B cell (primary cell): ENCODE results near the gene EEFSEC. TPM values are rescaled to one million over a fixed set of nuclear protein-coding genes. Genes with fewer than 3 reads are reported as not detected.

Source experiments
- ATAC-seq: fragments of 200-7000 bp; cut with Tn5 transposase; one replicate; pipeline ENCODE4 v1.10.0; 2021; ENCODE audit warnings: low read depth, mild to moderate bottlenecking, moderate number of reproducible peaks, moderate library complexity
- CTCF ChIA-PET: fragments of 350-600 bp; sonication (Branson Sonifier 250); formaldehyde crosslinking; loops from one replicate; lab custom pipeline; 2021; ENCODE audit warnings: antibody characterized with exemption, inconsistent platforms; lab: Charles Lee
- POLR2A ChIA-PET: fragments of 350-600 bp; sonication (Branson Sonifier 250); formaldehyde crosslinking; loops from one replicate; lab custom pipeline; 2021; ENCODE audit warnings: antibody characterized with exemption; lab: Charles Lee
- DNase-seq: peaks from one replicate; pipeline ENCODE4 v3.0.0; 2013
- H2AFZ ChIP-seq: 2 replicates; pipeline ENCODE4 v1.6.1; 2012; ENCODE audit warnings: mild to moderate bottlenecking, low read depth, low read length; ENCODE audit not compliant: insufficient read depth, poor library complexity, severe bottlenecking
- H3K27ac ChIP-seq, 2 donors: 1 replicate in 1 of 2; 2 replicates in 1 of 2; pipeline ENCODE4 v1.5.1; 2012 to 2013; ENCODE audit warnings: low read length in 2 of 2, mild to moderate bottlenecking in 2 of 2, moderate library complexity in 1 of 2
- H3K27me3 ChIP-seq, 4 experiments: fragments of 200-600 bp in 1 of 4; sonication (generic) in 1 of 4; replicated peaks in 1 of 4; 1 replicate in 2 of 4; 2 replicates in 2 of 4; pipeline versions ENCODE4 v1.6.1 to v1.7.0; 2013 to 2016; ENCODE audit warnings: low read length in 3 of 4, mild to moderate bottlenecking in 2 of 4, mixed read lengths in 1 of 4, moderate library complexity in 1 of 4; ENCODE audit not compliant: insufficient read depth in 4 of 4, control insufficient read depth in 3 of 4; ENCODE audit errors: control extremely low read depth in 1 of 4
- H3K36me3 ChIP-seq, 2 experiments: replicated peaks in 1 of 2; 1 replicate in 1 of 2; 2 replicates in 1 of 2; pipeline versions ENCODE4 v1.6.1 to v1.7.1; 2013; ENCODE audit warnings: low read length in 1 of 2; ENCODE audit not compliant: insufficient read depth in 2 of 2, control insufficient read depth in 1 of 2; ENCODE audit errors: control extremely low read depth in 1 of 2, extremely low read depth in 1 of 2
- H3K4me1 ChIP-seq, 2 donors: fragments of 200-600 bp in 1 of 2; sonication (generic) in 1 of 2; 1 replicate in 1 of 2; 2 replicates in 1 of 2; pipeline versions ENCODE4 v1.5.1 to v1.6.1; 2013 to 2017; ENCODE audit warnings: low read length in 2 of 2; ENCODE audit not compliant: control insufficient read depth in 2 of 2, insufficient read depth in 2 of 2
- H3K4me2 ChIP-seq: replicated peaks from 2 replicates; pipeline ENCODE3; 2012; ENCODE audit warnings: mild to moderate bottlenecking, low read depth, low read length; ENCODE audit not compliant: poor library complexity, severe bottlenecking
- H3K4me3 ChIP-seq, 5 experiments: fragments of 200-600 bp in 1 of 5; sonication (generic) in 1 of 5; 1 replicate in 3 of 5; 2 replicates in 2 of 5; pipeline versions ENCODE4 v1.5.1 to v1.7.0; 2011 to 2016; ENCODE audit warnings: low read length in 4 of 5, mild to moderate bottlenecking in 4 of 5, low read depth in 2 of 5, control low read depth in 1 of 5, moderate library complexity in 1 of 5; ENCODE audit not compliant: insufficient read depth in 1 of 5; ENCODE audit errors: control extremely low read depth in 1 of 5, extremely low read depth in 1 of 5
- H3K79me2 ChIP-seq: fragments of 200-600 bp; sonication (generic); one replicate; pipeline ENCODE4 v1.6.0; 2016; ENCODE audit warnings: low read length; ENCODE audit not compliant: control insufficient read depth, insufficient read depth
- H3K9ac ChIP-seq: fragments of 200-600 bp; sonication (generic); 2 replicates; pipeline ENCODE4 v1.6.1; 2017; ENCODE audit warnings: mild to moderate bottlenecking, low read length, moderate library complexity
- H3K9me3 ChIP-seq, 3 donors: one replicate each; pipeline versions ENCODE4 v1.6.1 to v1.7.1; 2013; ENCODE audit warnings: low read length in 2 of 3; ENCODE audit not compliant: control insufficient read depth in 2 of 3, insufficient read depth in 1 of 3; ENCODE audit errors: control extremely low read depth in 1 of 3
- H4K20me1 ChIP-seq: 2 replicates; pipeline ENCODE4 v1.6.0; 2012; ENCODE audit warnings: mild to moderate bottlenecking, low read length; ENCODE audit not compliant: insufficient read depth, control insufficient read depth, poor library complexity, severe bottlenecking
- H3K27ac Mint-ChIP-seq: one replicate; pipeline ENCODE4 v1.8.0; 2021; ENCODE audit warnings: mixed read lengths
- H3K27me3 Mint-ChIP-seq: one replicate; pipeline ENCODE4 v1.8.0; 2021; ENCODE audit warnings: mixed read lengths
- H3K4me1 Mint-ChIP-seq: one replicate; pipeline ENCODE4 v1.8.0; 2021; ENCODE audit warnings: mixed read lengths
- H3K4me3 Mint-ChIP-seq: one replicate; pipeline ENCODE4 v1.8.0; 2021; ENCODE audit warnings: mixed read lengths
- H3K9me3 Mint-ChIP-seq: one replicate; pipeline ENCODE4 v1.8.0; 2022; ENCODE audit warnings: mixed read lengths; ENCODE audit not compliant: insufficient read depth
- CTCF ChIP-seq: fragments of 200-600 bp; IDR thresholded peaks from one replicate; pipeline ENCODE4 v1.8.0; 2022; ENCODE audit warnings: antibody characterized with exemption, mild to moderate bottlenecking
- EZH2 ChIP-seq: IDR thresholded peaks from 2 replicates; pipeline ENCODE4 v1.6.1; 2012; ENCODE audit warnings: borderline replicate concordance, low read depth, mild to moderate bottlenecking, moderate library complexity, low read length; ENCODE audit not compliant: insufficient read depth, poor library complexity, severe bottlenecking
- WGBS: methylation state at CpG from one replicate; pipeline ENCODE4 v1.1.5; 2013; ENCODE audit warnings: missing lambda C conversion rate; ENCODE audit not compliant: insufficient coverage; 5-methylcytosine and 5-hydroxymethylcytosine counted together
- intact Hi-C: fragments of 100-400 bp; cut with micrococcal nuclease; formaldehyde crosslinking; loops from one replicate; pipeline ENCODE4 v1.10.0; 2022
- polyA plus RNA-seq: library from polyadenylated mRNA; depleted of rRNA; stranded (reverse); fragments of >200 nt; gene quantifications from 2 replicates; pipeline ENCODE4 v1.2.3, GENCODE V29; 2012
- total RNA-seq, 2 donors: library from RNA; stranded (reverse); fragments of 120-200 nt in 1 of 2; gene quantifications; 1 replicate in 1 of 2; 2 replicates in 1 of 2; pipeline versions ENCODE4 v1.2.3 to v1.2.4, GENCODE V29; 2013 to 2022

The EEFSEC gene
- total and polyA plus RNA-seq, 2 donors (not counting 1 experiment from before 2014, with no cell fraction given) = 17.9 to 18.4 TPM

DNA sequence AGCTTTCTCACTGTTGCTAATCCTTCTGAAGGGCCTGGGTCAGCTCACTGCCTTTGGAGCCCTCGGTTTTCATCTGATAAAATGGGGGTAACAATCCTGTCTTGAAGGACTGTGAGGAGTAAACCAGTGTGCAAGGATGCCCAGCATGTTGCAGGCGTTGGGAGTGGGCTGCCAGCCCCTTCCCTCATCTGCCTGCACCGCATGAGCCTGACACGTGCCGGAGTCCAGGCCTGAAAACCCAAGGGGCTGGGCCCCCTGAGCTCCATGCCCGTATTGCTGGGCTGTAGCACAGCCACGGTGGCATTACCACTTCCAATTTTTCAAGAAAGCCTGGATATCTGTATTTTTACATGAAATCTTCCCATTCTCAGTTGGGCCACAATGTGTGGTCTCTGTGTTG, 215.3 kb downstream of the EEFSEC start:
- Histone ChIP-seq H3K27ac (no peak overlapping the region), H3K36me3 (peaks cover 0 to 11% of the 10 kb centered on the region in 2 experiments), H4K20me1 (peaks cover 7% of the 10 kb centered on the region), H3K79me2 (no peaks in the 10 kb centered on the region), H3K4me3 (no peak overlapping the region), H3K4me1 (peaks cover 13 to 22% of the 10 kb centered on the region in 2 donors), H3K9ac (no peak overlapping the region), H3K4me2 (no peak overlapping the region), H2AFZ (no peak overlapping the region), H3K9me3 (no peaks in the 10 kb centered on the region), H3K27me3 (no peaks in the 10 kb centered on the region)
- H3K4me3 Mint-ChIP-seq = no peak overlapping the region
- POLR2A ChIA-PET = no interaction called here
- DNase-seq = no peak
- CTCF ChIA-PET = no interaction called here
- TF ChIP-seq CTCF = no peak
- no peak for TF ChIP-seq EZH2
- no peak for ATAC-seq
- 98% methylated on average over 7 of the region's 7 CpGs for whole genome bisulfite sequencing
- no peaks in the 10 kb centered on the region for H3K27me3 Mint-ChIP-seq
- H3K4me1 Mint-ChIP-seq = peaks cover 34% of the 10 kb centered on the region
- intact Hi-C loops = no loop called here
- no peak overlapping the region for H3K27ac Mint-ChIP-seq
- no peaks in the 10 kb centered on the region for H3K9me3 Mint-ChIP-seq

DNA sequence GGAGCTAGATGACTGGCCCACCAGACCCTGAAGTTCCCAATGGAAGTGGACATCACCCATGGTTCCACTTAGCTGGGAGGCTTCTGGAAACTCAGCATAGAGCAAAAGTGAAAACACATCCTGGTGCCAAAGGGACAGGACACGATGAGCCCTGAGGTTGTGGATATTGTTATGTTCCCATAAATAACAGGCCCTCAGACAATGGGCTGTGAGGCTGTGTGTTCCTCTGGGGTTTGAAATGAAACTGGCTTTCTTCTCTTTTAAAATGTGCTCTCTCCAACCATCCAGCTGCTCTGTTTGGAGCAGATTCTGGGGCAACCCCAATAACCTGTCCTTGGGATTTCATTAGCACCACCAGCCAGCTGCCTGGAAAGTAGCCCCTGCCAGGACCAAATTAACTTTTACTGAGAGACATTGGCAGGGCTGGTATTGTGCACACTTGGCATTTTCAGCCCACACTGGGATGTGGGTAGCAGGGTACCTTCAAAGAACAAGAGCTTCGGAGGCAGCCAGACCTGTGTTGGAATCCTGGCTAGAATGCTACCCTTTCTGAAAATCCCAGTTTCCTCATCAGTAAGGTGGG, 215.9 kb downstream of the EEFSEC start:
- H3K4me2 ChIP-seq = no peak overlapping the region
- Mint-ChIP-seq H3K4me3 (no peak overlapping the region), H3K27ac (no peak overlapping the region), H3K27me3 (no peaks in the 10 kb centered on the region), H3K4me1 (peaks cover 37% of the 10 kb centered on the region), H3K9me3 (no peaks in the 10 kb centered on the region)
- no peaks in the 10 kb centered on the region for H3K27me3 ChIP-seq
- no peak overlapping the region for H3K27ac ChIP-seq
- H3K36me3 ChIP-seq = peaks cover 0 to 11% of the 10 kb centered on the region in 2 experiments
- peaks cover 13 to 22% of the 10 kb centered on the region in 2 donors for H3K4me1 ChIP-seq
- ChIA-PET CTCF (no interaction called here), POLR2A (no interaction called here)
- H3K4me3 ChIP-seq = no peak overlapping the region
- WGBS = no CpG with 5 or more reads among the region's 2 CpGs
- ATAC-seq (no peak), DNase-seq (no peak)
- no peaks in the 10 kb centered on the region for H3K9me3 ChIP-seq
- H3K79me2 ChIP-seq = peaks cover 3% of the 10 kb centered on the region
- no peak overlapping the region for H3K9ac ChIP-seq
- no peak overlapping the region for H2AFZ ChIP-seq
- intact Hi-C loops = no loop called here
- TF ChIP-seq EZH2 (no peak), CTCF (no peak)
- peaks cover 7% of the 10 kb centered on the region for H4K20me1 ChIP-seq
